Measurements from ENCODE around the gene NAMPT.

The NAMPT gene

DNA sequence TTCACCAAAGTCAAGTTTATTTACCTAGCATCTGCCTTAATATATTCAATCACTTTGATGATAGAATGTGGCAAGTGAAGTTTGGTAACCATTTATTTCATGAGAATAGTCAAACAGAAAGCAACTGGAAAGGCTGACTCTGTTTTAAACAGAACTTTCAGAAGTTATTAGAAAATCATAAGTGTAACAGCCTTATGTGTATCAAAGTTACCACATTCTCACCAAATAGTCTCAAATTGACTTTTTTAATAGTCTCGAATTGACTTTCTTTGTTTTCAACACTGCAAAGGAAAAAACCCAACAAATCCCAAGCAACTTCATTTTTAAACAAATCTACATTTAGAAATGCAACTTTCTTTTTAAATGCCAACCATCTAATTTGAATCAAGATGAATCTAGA lies 29.5 kb downstream of the NAMPT start:
- Histone ChIP-seq H2AFZ (ENCODE audit: low read length) (no peak overlapping the region), H3K4me1 (ENCODE audit: insufficient read depth, low read length, poor library complexity, severe bottlenecking) (peaks cover 4% of the 10 kb centered on the region), H3F3A (ENCODE audit: low read depth) (no peaks in the 10 kb centered on the region), H3K9me2 (replicated peaks; ENCODE audit: low read depth, low read length) (no peaks in the 10 kb centered on the region), H3K27me3 (ENCODE audit: insufficient read depth, low read length, poor library complexity, severe bottlenecking) (no peaks in the 10 kb centered on the region), H3K79me2 (ENCODE audit: insufficient read depth, low read length) (no peaks in the 10 kb centered on the region), H3K9me3 (ENCODE audit: insufficient read depth, low read depth, low read length) (no peaks in the 10 kb centered on the region), H3K4me3 (ENCODE audit: low read length, poor library complexity, severe bottlenecking) (no peak overlapping the region), H3K9ac (ENCODE audit: low read depth, low read length, poor library complexity, severe bottlenecking) (no peak overlapping the region), H4K20me1 (ENCODE audit: insufficient read depth, low read length, poor library complexity, severe bottlenecking) (peaks cover 3% of the 10 kb centered on the region), H3K4me2 (ENCODE audit: low read depth, low read length, poor library complexity, severe bottlenecking) (no peak overlapping the region), H3K36me3 (ENCODE audit: insufficient read depth, low read length) (peaks cover 47% of the 10 kb centered on the region)
- no peak for TF ChIP-seq EZH2phosphoT487 (IDR thresholded peaks at IDR 0.05; ENCODE audit: borderline replicate concordance)
- TF ChIP-seq, protein P1, sequence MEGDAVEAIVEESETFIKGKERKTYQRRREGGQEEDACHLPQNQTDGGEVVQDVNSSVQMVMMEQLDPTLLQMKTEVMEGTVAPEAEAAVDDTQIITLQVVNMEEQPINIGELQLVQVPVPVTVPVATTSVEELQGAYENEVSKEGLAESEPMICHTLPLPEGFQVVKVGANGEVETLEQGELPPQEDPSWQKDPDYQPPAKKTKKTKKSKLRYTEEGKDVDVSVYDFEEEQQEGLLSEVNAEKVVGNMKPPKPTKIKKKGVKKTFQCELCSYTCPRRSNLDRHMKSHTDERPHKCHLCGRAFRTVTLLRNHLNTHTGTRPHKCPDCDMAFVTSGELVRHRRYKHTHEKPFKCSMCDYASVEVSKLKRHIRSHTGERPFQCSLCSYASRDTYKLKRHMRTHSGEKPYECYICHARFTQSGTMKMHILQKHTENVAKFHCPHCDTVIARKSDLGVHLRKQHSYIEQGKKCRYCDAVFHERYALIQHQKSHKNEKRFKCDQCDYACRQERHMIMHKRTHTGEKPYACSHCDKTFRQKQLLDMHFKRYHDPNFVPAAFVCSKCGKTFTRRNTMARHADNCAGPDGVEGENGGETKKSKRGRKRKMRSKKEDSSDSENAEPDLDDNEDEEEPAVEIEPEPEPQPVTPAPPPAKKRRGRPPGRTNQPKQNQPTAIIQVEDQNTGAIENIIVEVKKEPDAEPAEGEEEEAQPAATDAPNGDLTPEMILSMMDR (conservative IDR thresholded peaks at IDR 0.05; ENCODE audit: low read length), result no peak

DNA sequence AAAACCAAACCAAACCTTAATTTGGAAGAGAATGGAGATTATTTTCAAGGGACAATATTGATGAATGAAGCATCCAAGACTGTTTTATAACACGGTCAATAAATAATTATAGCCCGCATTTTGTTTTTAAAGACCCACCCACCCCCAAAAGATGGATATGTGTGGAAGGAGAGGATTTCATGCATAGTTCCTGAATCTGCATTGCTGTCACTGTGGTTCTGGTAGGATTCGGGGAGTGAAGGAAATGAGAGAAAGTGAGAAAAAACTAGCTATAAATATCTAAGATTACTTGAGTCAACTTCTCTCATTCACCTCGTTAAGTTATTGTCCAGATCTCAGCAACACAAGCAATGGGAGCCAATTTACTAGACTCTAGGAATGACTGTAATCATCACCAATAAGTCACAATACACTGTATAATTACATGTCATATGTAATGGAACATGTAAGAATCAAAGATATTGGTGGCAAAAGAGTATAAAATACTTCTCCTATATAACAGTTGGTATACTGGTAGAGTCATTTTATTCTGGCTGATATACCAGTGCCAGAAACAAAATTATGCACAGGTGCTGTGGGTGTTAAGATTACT lies 30.2 kb downstream of the NAMPT start:
- no peak overlapping the region for H3K9ac ChIP-seq (ENCODE audit: low read depth, low read length, poor library complexity, severe bottlenecking)
- H3K9me3 ChIP-seq (ENCODE audit: insufficient read depth, low read depth, low read length), result no peaks in the 10 kb centered on the region
- peaks cover 48% of the 10 kb centered on the region for H3K36me3 ChIP-seq (ENCODE audit: insufficient read depth, low read length)
- no peaks in the 10 kb centered on the region for H3K9me2 ChIP-seq (replicated peaks; ENCODE audit: low read depth, low read length)
- no peak overlapping the region for H3K4me3 ChIP-seq (ENCODE audit: low read length, poor library complexity, severe bottlenecking)
- H2AFZ ChIP-seq (ENCODE audit: low read length), result no peak overlapping the region
- no peaks in the 10 kb centered on the region for H3K79me2 ChIP-seq (ENCODE audit: insufficient read depth, low read length)
- H3K4me2 ChIP-seq (ENCODE audit: low read depth, low read length, poor library complexity, severe bottlenecking), result no peak overlapping the region
- no peaks in the 10 kb centered on the region for H3F3A ChIP-seq (ENCODE audit: low read depth)
- no peaks in the 10 kb centered on the region for H3K27me3 ChIP-seq (ENCODE audit: insufficient read depth, low read length, poor library complexity, severe bottlenecking)
- H3K4me1 ChIP-seq (ENCODE audit: insufficient read depth, low read length, poor library complexity, severe bottlenecking), result no peaks in the 10 kb centered on the region
- no peak for TF ChIP-seq EZH2phosphoT487 (IDR thresholded peaks at IDR 0.05; ENCODE audit: borderline replicate concordance)
- TF ChIP-seq, protein P1 (conservative IDR thresholded peaks at IDR 0.05; ENCODE audit: low read length), result no peak
- H4K20me1 ChIP-seq (ENCODE audit: insufficient read depth, low read length, poor library complexity, severe bottlenecking), result peaks cover under 1% of the 10 kb centered on the region

- Histone ChIP-seq H3K4me2 (ENCODE audit: low read depth, low read length, poor library complexity, severe bottlenecking) (no peak overlapping the region), H3K4me1 (ENCODE audit: insufficient read depth, low read length, poor library complexity, severe bottlenecking) (no peaks in the 10 kb centered on the region), H4K20me1 (ENCODE audit: insufficient read depth, low read length, poor library complexity, severe bottlenecking) (no peaks in the 10 kb centered on the region), H3F3A (ENCODE audit: low read depth) (no peaks in the 10 kb centered on the region), H3K4me3 (ENCODE audit: low read length, poor library complexity, severe bottlenecking) (no peak overlapping the region), H2AFZ (ENCODE audit: low read length) (no peak overlapping the region), H3K36me3 (ENCODE audit: insufficient read depth, low read length) (peaks cover 45% of the 10 kb centered on the region), H3K79me2 (ENCODE audit: insufficient read depth, low read length) (no peaks in the 10 kb centered on the region), H3K9me3 (ENCODE audit: insufficient read depth, low read depth, low read length) (no peaks in the 10 kb centered on the region), H3K9me2 (replicated peaks; ENCODE audit: low read depth, low read length) (no peaks in the 10 kb centered on the region), H3K9ac (ENCODE audit: low read depth, low read length, poor library complexity, severe bottlenecking) (no peak overlapping the region), H3K27me3 (ENCODE audit: insufficient read depth, low read length, poor library complexity, severe bottlenecking) (no peaks in the 10 kb centered on the region)
- TF ChIP-seq EZH2phosphoT487 (IDR thresholded peaks at IDR 0.05; ENCODE audit: borderline replicate concordance), result no peak
- TF ChIP-seq, protein P1 (conservative IDR thresholded peaks at IDR 0.05; ENCODE audit: low read length), result no peak
These were observed 32.2 kb downstream of the NAMPT start for GRCh38 chr7:106252568-106252967.
